CD4-positive, CD25-positive, alpha-beta regulatory T cell (primary cell): ENCODE measurements around the gene ERCC1. TPM values are rescaled to one million over a fixed set of nuclear protein-coding genes. Genes with fewer than 3 reads are reported as not detected.
A peak's percentile ranks its signal among the peaks of the same experiment; 100 is the strongest.

Experiments used
- ATAC-seq, 2 donors: fragments of 150-1000 bp; cut with Tn5 transposase; one replicate each; pipeline ENCODE4 v1.10.0; 2021; ENCODE audit warnings: low read depth in 2 of 2, moderate number of reproducible peaks in 2 of 2, moderate library complexity in 1 of 2
- DNase-seq, 3 donors: peaks; one replicate each; pipeline versions ENCODE4 v3.0.0 to v3.0.0-alpha.2; 2012 to 2022; ENCODE audit warnings: mixed read lengths in 1 of 3
- H3K27ac ChIP-seq: one replicate; pipeline ENCODE4 v1.7.0; 2013; ENCODE audit warnings: mild to moderate bottlenecking, low read length; ENCODE audit not compliant: insufficient read depth, poor library complexity, severe bottlenecking
- H3K27me3 ChIP-seq: one replicate; pipeline ENCODE4 v1.7.0; 2013; ENCODE audit warnings: low read length; ENCODE audit not compliant: control insufficient read depth, insufficient read depth
- H3K36me3 ChIP-seq: one replicate; pipeline ENCODE4 v1.7.0; 2013; ENCODE audit warnings: mild to moderate bottlenecking, low read length, moderate library complexity; ENCODE audit not compliant: control insufficient read depth, insufficient read depth
- H3K4me1 ChIP-seq: 2 replicates; pipeline ENCODE4 v1.7.0; 2013; ENCODE audit warnings: mild to moderate bottlenecking, low read length; ENCODE audit not compliant: insufficient read depth, control insufficient read depth, poor library complexity, severe bottlenecking
- H3K4me3 ChIP-seq: one replicate; pipeline ENCODE4 v1.7.0; 2013; ENCODE audit warnings: low read depth, mild to moderate bottlenecking, low read length, moderate library complexity
- H3K9me3 ChIP-seq, 2 experiments: 1 replicate in 1 of 2; 2 replicates in 1 of 2; pipeline ENCODE4 v1.7.0; 2013; ENCODE audit warnings: low read length in 2 of 2, mild to moderate bottlenecking in 1 of 2, moderate library complexity in 1 of 2; ENCODE audit not compliant: control insufficient read depth in 2 of 2
- H3K27ac Mint-ChIP-seq, 3 donors: one replicate each; pipeline ENCODE4 v1.8.0; 2020 to 2022; ENCODE audit warnings: mild to moderate bottlenecking in 3 of 3, mixed read lengths in 3 of 3, moderate library complexity in 2 of 3
- H3K27me3 Mint-ChIP-seq: one replicate; pipeline ENCODE4 v1.8.0; 2022; ENCODE audit warnings: mild to moderate bottlenecking, mixed read lengths
- H3K36me3 Mint-ChIP-seq: one replicate; pipeline ENCODE4 v1.8.0; 2020; ENCODE audit warnings: mixed read lengths
- H3K4me1 Mint-ChIP-seq, 4 donors: one replicate each; pipeline ENCODE4 v1.8.0; 2020 to 2022; ENCODE audit warnings: mixed read lengths in 4 of 4, mild to moderate bottlenecking in 1 of 4
- H3K4me3 Mint-ChIP-seq, 4 donors: one replicate each; pipeline ENCODE4 v1.8.0; 2020 to 2022; ENCODE audit warnings: mild to moderate bottlenecking in 4 of 4, mixed read lengths in 4 of 4, moderate library complexity in 3 of 4
- H3K9me3 Mint-ChIP-seq, 7 donors: one replicate each; pipeline ENCODE4 v1.8.0; 2020 to 2022; ENCODE audit warnings: mixed read lengths in 7 of 7, mild to moderate bottlenecking in 3 of 7, moderate library complexity in 2 of 7
- polyA plus RNA-seq, 4 donors: library from polyadenylated mRNA; unstranded; fragments of 300-500 nt; fragmentation: Illumina TruSeq; gene quantifications; one replicate each; pipeline ENCODE4 v1.2.3, GENCODE V29; 2021
- total RNA-seq: library from RNA; stranded (reverse); gene quantifications from one replicate; pipeline ENCODE4 v1.2.3, GENCODE V29; 2022

The ERCC1 gene
- total and polyA plus RNA-seq, 5 donors from 2014 or later: 25.9 to 30.5 (median 26.7) TPM

DNA sequence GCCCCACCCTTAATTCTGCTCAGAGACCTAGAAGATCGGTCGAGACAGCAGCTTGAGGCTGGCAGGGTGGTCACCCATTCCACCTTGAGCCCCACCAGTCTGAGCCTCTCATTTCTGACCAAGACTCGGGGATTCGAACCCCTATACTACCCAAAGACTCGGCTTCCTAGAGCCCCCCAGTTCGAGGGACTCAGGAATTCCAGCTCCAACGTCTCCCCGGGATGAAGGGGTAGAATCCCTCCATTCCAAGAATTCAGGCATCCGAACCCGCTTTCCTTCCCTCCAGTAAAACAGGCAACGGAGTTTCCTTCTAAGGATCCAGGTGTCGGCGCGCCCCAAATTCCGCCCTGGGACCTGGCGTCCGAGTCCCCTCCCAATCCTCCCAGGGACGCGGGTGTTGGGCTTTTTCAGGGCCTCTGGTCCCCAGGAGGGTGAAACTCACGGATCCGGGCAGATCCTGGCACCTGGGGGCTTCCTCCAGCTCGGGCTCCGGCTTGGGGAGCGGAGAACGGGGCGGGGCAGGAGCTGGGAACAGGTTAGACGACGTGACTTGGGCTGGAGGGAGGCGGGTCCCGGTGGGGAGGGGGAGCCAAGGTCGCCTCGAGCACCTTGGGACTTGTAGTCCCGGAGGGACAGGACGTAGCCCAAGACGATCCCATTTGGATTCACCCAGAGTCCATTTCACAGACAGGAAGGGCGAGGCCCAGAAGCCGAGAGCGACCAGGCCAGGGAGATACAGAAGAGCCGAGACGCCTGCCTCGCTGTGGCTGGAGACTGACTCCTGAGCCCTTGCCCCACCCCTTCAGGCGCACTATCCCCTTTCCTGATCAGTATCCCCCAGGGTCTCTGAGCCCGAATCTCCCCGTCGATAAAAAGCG is 18.9 kb downstream of the ERCC1 start, which contains the start of gene PPP1R13L:
Gene PPP1R13L (minus strand): TSS at position 513 of the 878 bp plus-strand sequence. CDS start 6,751 bp downstream, outside the sequence.
- peaks cover 37% of the 10 kb centered on the region for H3K27me3 Mint-ChIP-seq
- Histone ChIP-seq H3K4me3 (peak within 1 kb of the TSS; percentile 79), H3K27me3 (peaks cover 2% of the 10 kb centered on the region), H3K36me3 (no peaks in the 10 kb centered on the region), H3K4me1 (peaks cover 37% of the 10 kb centered on the region), H3K27ac (peak within 1 kb of the TSS; percentile 78), H3K9me3 (no peaks in the 10 kb centered on the region)
- H3K36me3 Mint-ChIP-seq: peaks cover 10% of the 10 kb centered on the region
- H3K9me3 Mint-ChIP-seq: peaks cover 0 to 2% (median 0%) of the 10 kb centered on the region in 7 donors
- ATAC-seq (peak in 1 of 2 donors; percentile 2), DNase-seq (peak in 2 of 3 donors; percentile 39 to 79)
- peaks cover 0 to 40% (median 17%) of the 10 kb centered on the region in 4 donors for H3K4me1 Mint-ChIP-seq
- peak within 1 kb of the TSS; percentile 90 to 99 (median 96) for H3K4me3 Mint-ChIP-seq
- peak within 1 kb of the TSS; percentile 87 to 95 (median 94) for H3K27ac Mint-ChIP-seq

DNA sequence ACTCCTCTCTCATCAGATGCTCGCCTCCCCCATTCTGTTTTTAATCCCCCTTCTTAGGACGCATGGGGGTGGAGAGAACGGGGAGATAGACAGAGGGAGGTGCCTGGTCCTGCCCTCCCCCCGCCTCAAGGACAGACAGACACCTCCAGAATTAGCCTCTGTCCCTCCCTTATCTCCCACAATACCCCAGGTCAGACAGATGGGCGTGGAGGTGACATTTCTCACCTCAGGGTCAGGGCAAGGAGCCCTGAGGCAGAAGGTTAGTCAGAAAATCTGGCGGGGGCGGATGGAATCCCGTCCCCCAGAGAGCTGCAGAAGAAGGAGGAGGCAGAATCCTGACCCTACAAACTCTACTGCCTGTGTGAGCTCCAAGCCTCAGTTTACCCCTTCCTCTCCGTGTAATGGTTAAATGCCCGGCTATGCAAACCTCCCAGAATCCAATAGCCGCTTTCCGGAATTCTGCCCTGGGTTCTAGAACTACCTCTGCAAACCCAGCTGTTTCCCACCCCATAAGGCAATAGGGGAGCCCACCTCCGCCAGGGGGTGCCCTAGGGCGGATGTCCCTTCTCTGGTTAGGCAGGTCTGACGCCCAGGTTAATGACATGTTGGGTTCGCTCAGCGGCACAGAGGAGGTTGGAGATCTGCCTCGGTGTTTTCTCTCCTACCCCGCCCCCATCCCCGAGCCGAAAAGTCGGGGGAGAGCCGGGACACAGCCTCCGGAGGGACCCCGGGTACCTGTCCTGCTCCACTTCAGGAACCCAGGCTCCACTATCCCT is 19.7 kb downstream of the ERCC1 start:
- Mint-ChIP-seq H3K27ac (peak overlapping the region in 1 of 3 donors; percentile 29), H3K9me3 (peaks cover 0 to 2% (median 0%) of the 10 kb centered on the region in 7 donors), H3K27me3 (peaks cover 45% of the 10 kb centered on the region)

DNA sequence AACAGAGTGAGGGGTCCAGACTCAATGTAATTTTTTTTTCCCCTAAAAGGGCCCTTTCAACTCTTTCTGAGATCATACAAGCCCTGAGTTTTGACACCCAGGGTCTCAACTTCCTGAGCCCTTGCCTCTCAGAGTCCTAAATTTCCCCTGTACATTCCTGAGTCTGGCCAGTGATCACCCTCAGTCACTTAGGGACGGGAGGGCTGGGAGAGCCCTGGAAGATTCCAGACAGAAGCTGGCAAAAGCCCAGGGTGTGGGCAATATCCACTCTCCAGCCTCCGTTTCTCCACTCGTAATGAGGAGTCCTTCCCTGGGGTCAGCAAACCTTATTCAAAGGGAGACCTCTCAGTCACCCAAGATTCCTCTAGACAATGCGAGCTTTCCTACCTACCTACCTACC is 20.4 kb downstream of the ERCC1 start:
- Histone ChIP-seq H3K27me3 (peaks cover 2% of the 10 kb centered on the region), H3K27ac (no peak overlapping the region), H3K4me3 (no peak overlapping the region), H3K36me3 (no peaks in the 10 kb centered on the region), H3K4me1 (peaks cover 46% of the 10 kb centered on the region), H3K9me3 (no peaks in the 10 kb centered on the region)
- no peak for DNase-seq
- Mint-ChIP-seq H3K4me1 (peaks cover 0 to 45% (median 20%) of the 10 kb centered on the region in 4 donors), H3K36me3 (no peaks in the 10 kb centered on the region), H3K27me3 (peaks cover 51% of the 10 kb centered on the region), H3K27ac (no peak overlapping the region), H3K9me3 (no peaks in the 10 kb centered on the region), H3K4me3 (peak overlapping the region in 2 of 4 donors; percentile 38 to 90)
- no peak for ATAC-seq

More for the DNA sequence above, 19.7 kb downstream of the ERCC1 start:
- peak; percentile 35 to 80 (median 61) for DNase-seq
- Histone ChIP-seq H3K9me3 (no peaks in the 10 kb centered on the region), H3K4me1 (peaks cover 39% of the 10 kb centered on the region), H3K27me3 (peaks cover 2% of the 10 kb centered on the region), H3K27ac (no peak overlapping the region), H3K4me3 (peak overlapping the region; percentile 79), H3K36me3 (no peaks in the 10 kb centered on the region)
- peaks cover 7% of the 10 kb centered on the region for H3K36me3 Mint-ChIP-seq
- peaks cover 0 to 40% (median 16%) of the 10 kb centered on the region in 4 donors for H3K4me1 Mint-ChIP-seq
- peak overlapping the region; percentile 79 to 99 (median 92) for H3K4me3 Mint-ChIP-seq
- no peak for ATAC-seq

DNA sequence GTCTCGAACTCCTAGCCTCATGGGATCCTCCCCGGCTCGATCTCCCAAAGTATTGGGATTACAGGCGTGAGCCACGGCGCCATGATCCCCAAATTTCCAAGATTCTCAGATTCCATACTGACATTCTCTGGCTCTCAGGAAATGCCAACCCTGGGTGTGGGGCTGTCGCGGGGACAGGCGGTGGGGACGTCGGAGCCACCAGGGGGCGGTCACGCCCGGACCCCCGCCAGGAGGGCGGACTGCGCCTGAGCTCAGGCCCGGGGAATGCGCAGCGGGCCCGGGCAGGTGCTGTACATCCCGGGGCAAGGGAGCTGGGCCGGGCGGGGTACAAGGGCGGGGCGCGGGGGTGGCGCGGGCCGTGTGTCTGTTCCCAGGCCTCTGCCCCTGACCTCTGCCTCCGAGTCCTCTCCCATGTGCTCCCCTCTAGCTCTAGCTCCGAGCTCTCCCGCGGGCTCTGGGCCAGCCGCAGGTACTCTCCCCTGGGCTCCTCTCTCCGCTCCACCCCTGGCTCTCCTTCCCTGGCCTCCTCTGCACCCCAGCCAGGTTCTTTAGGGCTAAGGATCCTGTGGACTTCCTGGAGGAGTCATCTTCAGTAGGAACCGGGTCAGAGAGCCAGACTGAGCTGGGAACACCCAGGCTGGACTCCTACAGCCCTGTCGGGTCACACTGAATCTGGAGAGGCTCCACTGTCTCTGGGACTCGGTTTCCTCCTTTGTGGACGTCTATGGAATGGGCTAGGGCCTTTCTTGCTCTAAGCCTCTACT is 21.2 kb downstream of the ERCC1 start:
- no peak overlapping the region for H3K27ac Mint-ChIP-seq

DNA sequence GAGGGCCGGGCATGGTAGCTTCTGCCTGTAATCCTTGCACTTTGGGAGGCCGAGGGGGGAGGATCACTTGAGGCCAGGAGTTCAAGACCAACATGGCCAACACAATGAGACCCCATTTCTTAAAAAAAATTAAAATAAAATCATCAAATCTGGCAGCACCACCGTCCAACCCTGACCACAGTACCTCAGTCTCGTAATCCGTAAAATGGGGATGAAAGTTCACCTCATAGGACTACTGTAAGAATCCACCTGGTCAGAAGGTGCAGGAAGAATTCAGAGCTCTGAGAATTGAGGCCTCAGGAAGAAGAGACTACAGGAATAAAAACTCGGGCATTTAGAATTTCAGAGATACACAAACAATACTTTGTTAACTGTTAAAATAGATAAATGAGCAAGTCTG is 21.9 kb downstream of the ERCC1 start:
- Mint-ChIP-seq H3K27me3 (peaks cover 58% of the 10 kb centered on the region), H3K4me3 (peak overlapping the region in 1 of 4 donors; percentile 43), H3K36me3 (no peaks in the 10 kb centered on the region), H3K27ac (no peak overlapping the region), H3K4me1 (peaks cover 0 to 43% (median 20%) of the 10 kb centered on the region in 4 donors), H3K9me3 (no peaks in the 10 kb centered on the region)
- H3K9me3 ChIP-seq: no peaks in the 10 kb centered on the region
- no peak for ATAC-seq
- H3K27ac ChIP-seq: no peak overlapping the region
- H3K4me3 ChIP-seq: no peak overlapping the region
- no peaks in the 10 kb centered on the region for H3K36me3 ChIP-seq
- no peak for DNase-seq
- H3K4me1 ChIP-seq: peaks cover 43% of the 10 kb centered on the region
- H3K27me3 ChIP-seq: peaks cover 2% of the 10 kb centered on the region

More for the DNA sequence above, 21.2 kb downstream of the ERCC1 start:
- Mint-ChIP-seq H3K4me1 (peaks cover 0 to 44% (median 20%) of the 10 kb centered on the region in 4 donors), H3K36me3 (no peaks in the 10 kb centered on the region), H3K27me3 (peaks cover 57% of the 10 kb centered on the region), H3K9me3 (no peaks in the 10 kb centered on the region), H3K4me3 (peak overlapping the region in 2 of 4 donors; percentile 13 to 43)
- ATAC-seq: no peak
- Histone ChIP-seq H3K9me3 (no peaks in the 10 kb centered on the region), H3K4me1 (peaks cover 46% of the 10 kb centered on the region), H3K36me3 (no peaks in the 10 kb centered on the region), H3K27ac (no peak overlapping the region), H3K27me3 (peaks cover 2% of the 10 kb centered on the region), H3K4me3 (no peak overlapping the region)
- DNase-seq: peak in 2 of 3 donors; percentile 12 to 24

DNA sequence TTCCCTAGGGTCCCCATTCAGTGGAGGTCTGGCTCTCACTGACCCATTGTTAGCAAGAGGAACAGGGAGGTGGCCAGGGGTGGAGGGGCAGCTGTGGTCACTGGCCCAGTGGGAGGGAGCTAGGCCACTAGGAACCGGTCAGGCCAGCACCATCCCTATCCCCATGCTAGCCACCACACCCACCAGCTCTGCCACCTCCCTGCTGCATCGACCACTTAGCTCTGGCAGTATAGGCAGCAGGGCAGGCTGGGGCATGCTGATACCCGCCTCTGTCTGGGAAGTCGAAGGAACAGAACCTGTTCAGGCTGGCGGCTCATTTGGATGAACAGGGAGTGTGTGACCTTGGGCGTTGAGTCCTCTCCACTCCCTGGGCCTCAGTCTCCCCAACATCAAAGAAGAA is 23.5 kb downstream of the ERCC1 start:
- peaks cover 2% of the 10 kb centered on the region for H3K27me3 ChIP-seq

More for the DNA sequence above, 23.5 kb downstream of the ERCC1 start:
- peaks cover 50% of the 10 kb centered on the region for H3K27me3 Mint-ChIP-seq
- no peaks in the 10 kb centered on the region for H3K36me3 Mint-ChIP-seq
- Histone ChIP-seq H3K27ac (no peak overlapping the region), H3K9me3 (no peaks in the 10 kb centered on the region), H3K4me3 (no peak overlapping the region), H3K36me3 (no peaks in the 10 kb centered on the region), H3K4me1 (peaks cover 27% of the 10 kb centered on the region)
- no peaks in the 10 kb centered on the region for H3K9me3 Mint-ChIP-seq
- no peak for ATAC-seq
- H3K4me1 Mint-ChIP-seq: peaks cover 0 to 29% (median 12%) of the 10 kb centered on the region in 4 donors
- DNase-seq: no peak
- H3K4me3 Mint-ChIP-seq: no peak overlapping the region
- H3K27ac Mint-ChIP-seq: no peak overlapping the region
